ENCODE data around the gene SHISA7.

Gene SHISA7

GRCh38 chr19:55459551-55459949 is 16.4 kb upstream of the SHISA7 start:
- Histone ChIP-seq H3K4me1 (ENCODE audit: control insufficient read depth, insufficient read depth, low read length) (peaks cover 25% of the 10 kb centered on the region), H3K27me3 (ENCODE audit: control insufficient read depth, insufficient read depth, low read length) (no peaks in the 10 kb centered on the region), H3K9me3 (replicated peaks; ENCODE audit: low read length) (no peaks in the 10 kb centered on the region), H3K4me2 (ENCODE audit: low read length) (peak overlapping the region; percentile 99), H3K4me3 (ENCODE audit: low read length) (no peak overlapping the region), H3K36me3 (ENCODE audit: insufficient read depth, low read length) (no peaks in the 10 kb centered on the region), H3K9ac (ENCODE audit: low read depth, low read length) (no peak overlapping the region)

GRCh38 chr19:55457683-55458457 is 14.8 kb upstream of the SHISA7 start:
- peaks cover 25% of the 10 kb centered on the region for H3K4me1 ChIP-seq (ENCODE audit: control insufficient read depth, insufficient read depth, low read length)
- H3K9me3 ChIP-seq (replicated peaks; ENCODE audit: low read length): no peaks in the 10 kb centered on the region
- H3K4me2 ChIP-seq (ENCODE audit: low read length): no peak overlapping the region
- no peaks in the 10 kb centered on the region for H3K27me3 ChIP-seq (ENCODE audit: control insufficient read depth, insufficient read depth, low read length)
- no peaks in the 10 kb centered on the region for H3K36me3 ChIP-seq (ENCODE audit: insufficient read depth, low read length)
- H3K9ac ChIP-seq (ENCODE audit: low read depth, low read length): no peak overlapping the region
- H3K4me3 ChIP-seq (ENCODE audit: low read length): no peak overlapping the region

GRCh38 chr19:55456347-55456746 is 13.2 kb upstream of the SHISA7 start:
- Histone ChIP-seq H3K36me3 (ENCODE audit: insufficient read depth, low read length) (no peaks in the 10 kb centered on the region), H3K9ac (ENCODE audit: low read depth, low read length) (no peak overlapping the region)

GRCh38 chr19:55455576-55456235 is 12.6 kb upstream of the SHISA7 start:
- no peaks in the 10 kb centered on the region for H3K36me3 ChIP-seq (ENCODE audit: insufficient read depth, low read length)
- no peak overlapping the region for H3K4me3 ChIP-seq (ENCODE audit: low read length)
- peaks cover 12% of the 10 kb centered on the region for H3K27me3 ChIP-seq (ENCODE audit: control insufficient read depth, insufficient read depth, low read length)
- no peaks in the 10 kb centered on the region for H3K9me3 ChIP-seq (replicated peaks; ENCODE audit: low read length)
- H3K9ac ChIP-seq (ENCODE audit: low read depth, low read length): no peak overlapping the region
- no peak overlapping the region for H3K4me2 ChIP-seq (ENCODE audit: low read length)
- peaks cover 13% of the 10 kb centered on the region for H3K4me1 ChIP-seq (ENCODE audit: control insufficient read depth, insufficient read depth, low read length)

More at GRCh38 chr19:55456347-55456746, 13.2 kb upstream of the SHISA7 start:
- H3K9me3 ChIP-seq (replicated peaks; ENCODE audit: low read length): no peaks in the 10 kb centered on the region
- peaks cover 9% of the 10 kb centered on the region for H3K27me3 ChIP-seq (ENCODE audit: control insufficient read depth, insufficient read depth, low read length)
- no peak overlapping the region for H3K4me3 ChIP-seq (ENCODE audit: low read length)
- H3K4me1 ChIP-seq (ENCODE audit: control insufficient read depth, insufficient read depth, low read length): peaks cover 19% of the 10 kb centered on the region
- H3K4me2 ChIP-seq (ENCODE audit: low read length): no peak overlapping the region

GRCh38 chr19:55454787-55455243 is 11.7 kb upstream of the SHISA7 start:
- Histone ChIP-seq H3K27me3 (ENCODE audit: control insufficient read depth, insufficient read depth, low read length) (peaks cover 18% of the 10 kb centered on the region), H3K4me1 (ENCODE audit: control insufficient read depth, insufficient read depth, low read length) (peaks cover 4% of the 10 kb centered on the region), H3K9ac (ENCODE audit: low read depth, low read length) (no peak overlapping the region), H3K9me3 (replicated peaks; ENCODE audit: low read length) (no peaks in the 10 kb centered on the region), H3K4me2 (ENCODE audit: low read length) (no peak overlapping the region), H3K4me3 (ENCODE audit: low read length) (no peak overlapping the region), H3K36me3 (ENCODE audit: insufficient read depth, low read length) (no peaks in the 10 kb centered on the region)

GRCh38 chr19:55453511-55454260 is 10.6 kb upstream of the SHISA7 start:
- Histone ChIP-seq H3K36me3 (ENCODE audit: insufficient read depth, low read length) (no peaks in the 10 kb centered on the region), H3K27me3 (ENCODE audit: control insufficient read depth, insufficient read depth, low read length) (peaks cover 26% of the 10 kb centered on the region), H3K4me2 (ENCODE audit: low read length) (no peak overlapping the region), H3K4me1 (ENCODE audit: control insufficient read depth, insufficient read depth, low read length) (no peaks in the 10 kb centered on the region), H3K4me3 (ENCODE audit: low read length) (no peak overlapping the region), H3K9me3 (replicated peaks; ENCODE audit: low read length) (no peaks in the 10 kb centered on the region), H3K9ac (ENCODE audit: low read depth, low read length) (no peak overlapping the region)

GRCh38 chr19:55452749-55453346 is 9.7 kb upstream of the SHISA7 start:
- peaks cover 27% of the 10 kb centered on the region for H3K27me3 ChIP-seq (ENCODE audit: control insufficient read depth, insufficient read depth, low read length)
- no peak overlapping the region for H3K4me3 ChIP-seq (ENCODE audit: low read length)
- H3K9ac ChIP-seq (ENCODE audit: low read depth, low read length): no peak overlapping the region
- H3K4me1 ChIP-seq (ENCODE audit: control insufficient read depth, insufficient read depth, low read length): no peaks in the 10 kb centered on the region
- no peak overlapping the region for H3K4me2 ChIP-seq (ENCODE audit: low read length)
- no peaks in the 10 kb centered on the region for H3K36me3 ChIP-seq (ENCODE audit: insufficient read depth, low read length)
- no peaks in the 10 kb centered on the region for H3K9me3 ChIP-seq (replicated peaks; ENCODE audit: low read length)

- H3K4me3 ChIP-seq (ENCODE audit: low read length): no peak overlapping the region
- H3K27me3 ChIP-seq (ENCODE audit: control insufficient read depth, insufficient read depth, low read length): peaks cover 34% of the 10 kb centered on the region
- no peak overlapping the region for H3K9ac ChIP-seq (ENCODE audit: low read depth, low read length)
- no peaks in the 10 kb centered on the region for H3K4me1 ChIP-seq (ENCODE audit: control insufficient read depth, insufficient read depth, low read length)
- no peak overlapping the region for H3K4me2 ChIP-seq (ENCODE audit: low read length)
- H3K36me3 ChIP-seq (ENCODE audit: insufficient read depth, low read length): no peaks in the 10 kb centered on the region
- no peaks in the 10 kb centered on the region for H3K9me3 ChIP-seq (replicated peaks; ENCODE audit: low read length)
Measured at GRCh38 chr19:55451965-55452748, 9.1 kb upstream of the SHISA7 start.

GRCh38 chr19:55451163-55451964 is 8.3 kb upstream of the SHISA7 start:
- Histone ChIP-seq H3K27me3 (ENCODE audit: control insufficient read depth, insufficient read depth, low read length) (peaks cover 42% of the 10 kb centered on the region), H3K9ac (ENCODE audit: low read depth, low read length) (no peak overlapping the region), H3K4me3 (ENCODE audit: low read length) (no peak overlapping the region), H3K9me3 (replicated peaks; ENCODE audit: low read length) (no peaks in the 10 kb centered on the region), H3K4me1 (ENCODE audit: control insufficient read depth, insufficient read depth, low read length) (no peaks in the 10 kb centered on the region), H3K36me3 (ENCODE audit: insufficient read depth, low read length) (no peaks in the 10 kb centered on the region), H3K4me2 (ENCODE audit: low read length) (peak overlapping the region; percentile 47)

GRCh38 chr19:55449469-55449868 is 6.4 kb upstream of the SHISA7 start:
- no peaks in the 10 kb centered on the region for H3K36me3 ChIP-seq (ENCODE audit: insufficient read depth, low read length)
- H3K27me3 ChIP-seq (ENCODE audit: control insufficient read depth, insufficient read depth, low read length): peaks cover 56% of the 10 kb centered on the region
- H3K4me1 ChIP-seq (ENCODE audit: control insufficient read depth, insufficient read depth, low read length): no peaks in the 10 kb centered on the region
- H3K4me2 ChIP-seq (ENCODE audit: low read length): no peak overlapping the region
- H3K4me3 ChIP-seq (ENCODE audit: low read length): no peak overlapping the region
- no peak overlapping the region for H3K9ac ChIP-seq (ENCODE audit: low read depth, low read length)
- H3K9me3 ChIP-seq (replicated peaks; ENCODE audit: low read length): no peaks in the 10 kb centered on the region

Data from skeletal muscle satellite cell (primary cell).